Measurements from ENCODE around the gene GKN1. TPM values are rescaled to one million over a fixed set of nuclear protein-coding genes. Genes with fewer than 3 reads are reported as not detected.

Gene GKN1
- total and polyA plus RNA-seq, 2 of the 8 experiments (the other 6 are each of a cell fraction or from before 2014, with no cell fraction given): not detected

DNA sequence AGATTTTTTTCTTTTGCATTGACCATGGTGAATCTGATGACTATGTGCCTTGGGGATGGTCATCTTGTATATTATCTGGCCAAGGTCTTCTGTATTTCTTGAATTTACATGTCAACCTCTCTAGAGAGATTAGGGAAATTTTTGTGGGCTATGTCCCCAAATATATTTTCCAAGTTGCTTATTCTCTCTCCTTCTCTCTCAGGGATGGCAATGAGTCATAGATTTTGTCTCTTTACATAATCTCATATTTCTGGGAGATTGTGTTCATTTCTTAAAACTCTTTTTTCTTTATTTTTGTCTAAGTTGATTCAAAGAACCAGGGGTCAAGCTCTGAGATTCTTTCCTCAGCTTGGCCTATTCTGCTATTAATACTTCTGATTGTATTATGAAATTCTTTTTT, 31.6 kb upstream of the GKN1 start:
- no peak overlapping the region for H4K8ac ChIP-seq (ENCODE audit: extremely low read depth, insufficient read depth, low read length)
- H3K14ac ChIP-seq (ENCODE audit: insufficient read length): no peak overlapping the region
- H3K4me2 ChIP-seq (ENCODE audit: insufficient read depth in 1 of 2, low read depth in 2 of 2, low read length in 2 of 2): no peak overlapping the region; a peak in 1 of 4 replicates
- no peak overlapping the region for H3K4ac ChIP-seq (replicated peaks; ENCODE audit: insufficient read length, low read depth, low read length)
- H4K5ac ChIP-seq (ENCODE audit: insufficient read length, low read depth, low read length): no peak overlapping the region
- H3K9me3 ChIP-seq (ENCODE audit: insufficient read depth in 2 of 2, low read depth in 1 of 2, low read length in 1 of 2): no peaks in the 10 kb centered on the region; a peak in 1 of 4 replicates
- no peak overlapping the region for H3K56ac ChIP-seq (replicated peaks; ENCODE audit: insufficient read length, low read depth, low read length)
- H3K23ac ChIP-seq (ENCODE audit: insufficient read length): no peak overlapping the region
- no peaks in the 10 kb centered on the region for H3K79me2 ChIP-seq (ENCODE audit: control insufficient read depth in 1 of 2, insufficient read depth in 2 of 2, low read length in 2 of 2)
- no peak overlapping the region for H2BK5ac ChIP-seq (ENCODE audit: low read depth, low read length)
- H2BK12ac ChIP-seq (ENCODE audit: low read depth, low read length): no peak overlapping the region
- FAIRE-seq (no peak), DNase-seq (ENCODE audit: low read depth in 1 of 2, low spot score in 2 of 2) (no peak)
- H2AFZ ChIP-seq (ENCODE audit: low read length): no peak overlapping the region
- ChIA-PET CTCF (ENCODE audit: partially characterized antibody) (interaction anchor here (0.7 to 3.3 kb wide), 37 partner anchors 9 to 478 kb away, joined by 3 to 39 read pairs (median 4); partner anchors contain the start of genes ANTXR1 and GKN2), POLR2A (ENCODE audit: partially characterized antibody) (no interaction called here)
- H3K36me3 ChIP-seq (ENCODE audit: control insufficient read depth in 2 of 4, insufficient read depth in 4 of 4, low read length in 3 of 4): no peaks in the 10 kb centered on the region
- H2BK20ac ChIP-seq (ENCODE audit: low read length): no peak overlapping the region
- no peaks in the 10 kb centered on the region for H4K20me1 ChIP-seq (replicated peaks in 1 of 2; ENCODE audit: control insufficient read depth in 1 of 2, insufficient read depth in 2 of 2, low read length in 2 of 2)
- H3K27me3 ChIP-seq (replicated peaks in 1 of 4; ENCODE audit: control insufficient read depth in 3 of 4, extremely low read depth in 1 of 4, insufficient read depth in 3 of 4, low read length in 3 of 4): no peaks in the 10 kb centered on the region
- no peak overlapping the region for H2AK5ac ChIP-seq (ENCODE audit: low read depth, low read length)
- H3K4me1 ChIP-seq (replicated peaks in 1 of 4; ENCODE audit: control insufficient read depth in 3 of 4, insufficient read depth in 4 of 4, low read length in 3 of 4): peaks cover 0 to 6% (median 5%) of the 10 kb centered on the region in 4 experiments; a peak in 3 of 7 replicates
- H3K27ac ChIP-seq (ENCODE audit: low read depth, low read length): no peak overlapping the region
- H3K9ac ChIP-seq (replicated peaks in 1 of 4; ENCODE audit: extremely low read depth in 1 of 4, low read depth in 3 of 4, low read length in 3 of 4): no peak overlapping the region
- no peaks in the 10 kb centered on the region for H3K79me1 ChIP-seq (ENCODE audit: low read depth, low read length)
- H2BK120ac ChIP-seq (replicated peaks; ENCODE audit: low read depth, low read length): no peak overlapping the region
- H3K4me3 ChIP-seq (ENCODE audit: extremely low read depth in 1 of 4, insufficient read depth in 2 of 4, low read depth in 3 of 4, low read length in 4 of 4): no peak overlapping the region
- H2BK15ac ChIP-seq (ENCODE audit: low read length): no peak overlapping the region
- TF ChIP-seq, protein P1, sequence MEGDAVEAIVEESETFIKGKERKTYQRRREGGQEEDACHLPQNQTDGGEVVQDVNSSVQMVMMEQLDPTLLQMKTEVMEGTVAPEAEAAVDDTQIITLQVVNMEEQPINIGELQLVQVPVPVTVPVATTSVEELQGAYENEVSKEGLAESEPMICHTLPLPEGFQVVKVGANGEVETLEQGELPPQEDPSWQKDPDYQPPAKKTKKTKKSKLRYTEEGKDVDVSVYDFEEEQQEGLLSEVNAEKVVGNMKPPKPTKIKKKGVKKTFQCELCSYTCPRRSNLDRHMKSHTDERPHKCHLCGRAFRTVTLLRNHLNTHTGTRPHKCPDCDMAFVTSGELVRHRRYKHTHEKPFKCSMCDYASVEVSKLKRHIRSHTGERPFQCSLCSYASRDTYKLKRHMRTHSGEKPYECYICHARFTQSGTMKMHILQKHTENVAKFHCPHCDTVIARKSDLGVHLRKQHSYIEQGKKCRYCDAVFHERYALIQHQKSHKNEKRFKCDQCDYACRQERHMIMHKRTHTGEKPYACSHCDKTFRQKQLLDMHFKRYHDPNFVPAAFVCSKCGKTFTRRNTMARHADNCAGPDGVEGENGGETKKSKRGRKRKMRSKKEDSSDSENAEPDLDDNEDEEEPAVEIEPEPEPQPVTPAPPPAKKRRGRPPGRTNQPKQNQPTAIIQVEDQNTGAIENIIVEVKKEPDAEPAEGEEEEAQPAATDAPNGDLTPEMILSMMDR (IDR thresholded peaks at IDR 0.05; ENCODE audit: control extremely low read depth in 1 of 3, insufficient read depth in 1 of 3, low read depth in 1 of 3, low read length in 3 of 3): no peak
- TF ChIP-seq MAFK (IDR thresholded peaks at IDR 0.05; ENCODE audit: low read depth, low read length) (no peak), EZH2 (IDR thresholded peaks at IDR 0.05; ENCODE audit: low read depth, low read length, severe bottlenecking) (no peak), EGR1 (IDR thresholded peaks at IDR 0.05; ENCODE audit: borderline replicate concordance, low read depth, low read length) (no peak), CBX8 (IDR thresholded peaks at IDR 0.05; ENCODE audit: borderline replicate concordance, low read depth, low read length) (no peak), CHD1 (IDR thresholded peaks at IDR 0.05; ENCODE audit: low read depth, low read length) (no peak), BCL11A (IDR thresholded peaks at IDR 0.05; ENCODE audit: low read depth in 2 of 2, low read length in 2 of 2) (no peak), HDAC6 (IDR thresholded peaks at IDR 0.05; ENCODE audit: low read depth, low read length) (no peak), SIX5 (IDR thresholded peaks at IDR 0.05; ENCODE audit: low read depth, low read length) (no peak), CEBPB (IDR thresholded peaks at IDR 0.05; ENCODE audit: low read depth, low read length) (no peak), BACH1 (IDR thresholded peaks at IDR 0.05; ENCODE audit: low read length) (no peak), ASH2L (IDR thresholded peaks at IDR 0.05; ENCODE audit: low read length) (no peak)
- TF ChIP-seq, protein P2, sequence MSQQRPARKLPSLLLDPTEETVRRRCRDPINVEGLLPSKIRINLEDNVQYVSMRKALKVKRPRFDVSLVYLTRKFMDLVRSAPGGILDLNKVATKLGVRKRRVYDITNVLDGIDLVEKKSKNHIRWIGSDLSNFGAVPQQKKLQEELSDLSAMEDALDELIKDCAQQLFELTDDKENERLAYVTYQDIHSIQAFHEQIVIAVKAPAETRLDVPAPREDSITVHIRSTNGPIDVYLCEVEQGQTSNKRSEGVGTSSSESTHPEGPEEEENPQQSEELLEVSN (IDR thresholded peaks at IDR 0.05): no peak
- no peak overlapping the region for H4K91ac ChIP-seq (replicated peaks; ENCODE audit: insufficient read length, low read length)
- H3K23me2 ChIP-seq (ENCODE audit: low read depth, low read length): peaks cover 4% of the 10 kb centered on the region; the same call in 1 of the 2 replicates
- H3K18ac ChIP-seq (ENCODE audit: extremely low read depth, low read length): no peak overlapping the region
